GM12891 (cell line): ENCODE data around the gene GDAP1L1.

Experiments
- DNase-seq: peaks from one replicate; pipeline ENCODE4 v3.0.0; 2011; ENCODE audit warnings: low spot score; ENCODE audit not compliant: insufficient read length
- FAIRE-seq: peaks from 2 replicates; lab custom pipeline; 2011; peaks lifted over from hg19 to GRCh38; lab: Jason Lieb, UNC
- PAX5 ChIP-seq: IDR thresholded peaks from 2 replicates; pipeline ENCODE4 v1.6.1; 2011; ENCODE audit warnings: low read length, moderate library complexity, mild to moderate bottlenecking; ENCODE audit not compliant: insufficient read depth, severe bottlenecking
- POLR2A ChIP-seq: IDR thresholded peaks from 2 replicates; pipeline ENCODE4 v1.6.1; 2011; ENCODE audit warnings: low read depth, low read length, control low read depth
- POLR2AphosphoS5 ChIP-seq: IDR thresholded peaks from 2 replicates; pipeline ENCODE4 v1.6.1; 2011; ENCODE audit warnings: low read depth, low read length, control low read depth
- POU2F2 ChIP-seq: IDR thresholded peaks from 2 replicates; pipeline ENCODE4 v1.6.1; 2011; ENCODE audit warnings: low read depth, mild to moderate bottlenecking, control low read depth, low read length, moderate library complexity
- SPI1 ChIP-seq: IDR thresholded peaks from 2 replicates; pipeline ENCODE4 v1.6.1; 2011; ENCODE audit warnings: low read depth, low read length, control low read depth
- TAF1 ChIP-seq: IDR thresholded peaks from 2 replicates; pipeline ENCODE4 v1.6.1; 2011; ENCODE audit warnings: low read depth, low read length, control low read depth

GDAP1L1 gene

GRCh38 chr20:44208165-44208564, 38.9 kb upstream of the GDAP1L1 start:
- FAIRE-seq = no peak
- TF ChIP-seq TAF1 = no peak
- no peak for TF ChIP-seq POLR2A
- TF ChIP-seq POLR2AphosphoS5 = no peak
- TF ChIP-seq POU2F2 = no peak
- no peak for TF ChIP-seq SPI1
- TF ChIP-seq PAX5 = no peak
- DNase-seq = no peak

DNA sequence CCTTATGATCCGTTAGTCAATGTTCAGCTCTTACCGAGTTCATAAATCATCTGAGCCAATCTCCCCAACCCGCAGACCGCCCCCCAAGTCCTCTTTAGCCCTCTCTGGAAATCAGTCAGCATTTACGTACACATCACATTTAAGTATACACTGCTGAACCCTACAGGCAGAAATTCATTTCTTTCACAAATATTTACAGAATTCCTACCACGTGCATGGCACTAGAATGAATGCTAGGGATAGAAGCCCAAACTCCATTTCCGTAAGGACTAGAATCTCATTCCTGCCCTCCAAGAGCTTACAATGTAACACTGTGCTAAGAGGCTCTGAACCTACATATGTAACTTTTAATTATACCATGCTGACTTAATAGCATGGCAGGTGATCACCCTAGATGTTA, 38.3 kb upstream of the GDAP1L1 start:
- TF ChIP-seq PAX5 (no peak), POLR2AphosphoS5 (no peak), POU2F2 (no peak), POLR2A (no peak), SPI1 (no peak), TAF1 (no peak)
- DNase-seq (no peak), FAIRE-seq (peak; percentile 40)

- DNase-seq (no peak), FAIRE-seq (no peak)
- TF ChIP-seq SPI1 (no peak; the same call in 1 of the 2 replicates), POLR2A (no peak), TAF1 (no peak), POU2F2 (no peak), PAX5 (no peak), POLR2AphosphoS5 (no peak)
Observed at GRCh38 chr20:44209686-44210405, 37.3 kb upstream of the GDAP1L1 start.

- DNase-seq = peak; percentile 92
- TF ChIP-seq POLR2A (peak; percentile 76), POU2F2 (no peak; the same call in 1 of the 2 replicates), SPI1 (peak; percentile 47; the same call in 1 of the 2 replicates), PAX5 (no peak), POLR2AphosphoS5 (peak; percentile 76), TAF1 (peak; percentile 19)
- FAIRE-seq = peak; percentile 98
Observed at GRCh38 chr20:44210406-44211176, 36.5 kb upstream of the GDAP1L1 start, which contains the start of gene OSER1. Gene OSER1, minus strand, starts transcription at chr20:44210771. Its CDS starts 3,814 bp downstream, at chr20:44206957.

DNA sequence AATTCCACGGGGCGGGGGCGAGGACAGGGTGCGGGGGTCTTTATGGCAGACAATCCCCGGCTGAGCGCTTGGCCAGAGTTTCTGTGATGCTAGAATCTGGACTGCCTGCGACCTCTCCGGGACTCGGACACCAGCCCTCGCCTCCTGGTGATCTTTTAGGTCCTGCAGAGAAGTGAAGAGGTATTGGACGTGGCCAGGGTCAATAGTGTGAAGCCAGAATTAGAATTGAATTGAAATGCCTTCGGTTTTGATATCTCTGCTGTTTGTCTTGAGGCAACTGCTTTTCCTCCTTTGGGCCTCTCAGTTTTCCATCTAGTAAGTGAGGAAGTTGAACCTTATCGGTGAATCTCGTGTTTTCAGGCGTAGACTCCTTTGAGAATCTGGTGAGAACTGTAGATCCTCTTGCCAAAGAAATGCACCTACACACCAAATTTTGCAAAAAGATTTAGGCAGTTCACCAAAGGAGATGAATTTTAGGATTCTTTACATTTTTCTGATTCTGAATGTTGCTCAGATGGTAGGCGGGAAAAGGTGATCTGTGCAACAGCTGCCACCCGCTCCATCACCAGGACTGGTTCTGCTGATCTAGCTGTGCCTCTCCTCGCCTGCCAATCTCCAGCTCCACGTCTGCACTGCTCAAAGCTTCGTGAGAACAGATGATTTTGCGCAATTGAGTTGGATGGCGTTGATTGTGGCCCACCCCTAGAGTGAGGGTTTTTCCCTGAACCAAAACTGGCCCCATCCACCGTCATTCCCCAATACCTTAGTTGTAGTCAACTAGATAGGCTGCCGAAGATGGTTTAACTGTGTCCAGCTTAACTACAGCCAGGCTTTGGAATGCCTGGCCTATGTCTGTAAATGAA, 35.7 kb upstream of the GDAP1L1 start:
- DNase-seq = no peak
- no peak for FAIRE-seq

DNA sequence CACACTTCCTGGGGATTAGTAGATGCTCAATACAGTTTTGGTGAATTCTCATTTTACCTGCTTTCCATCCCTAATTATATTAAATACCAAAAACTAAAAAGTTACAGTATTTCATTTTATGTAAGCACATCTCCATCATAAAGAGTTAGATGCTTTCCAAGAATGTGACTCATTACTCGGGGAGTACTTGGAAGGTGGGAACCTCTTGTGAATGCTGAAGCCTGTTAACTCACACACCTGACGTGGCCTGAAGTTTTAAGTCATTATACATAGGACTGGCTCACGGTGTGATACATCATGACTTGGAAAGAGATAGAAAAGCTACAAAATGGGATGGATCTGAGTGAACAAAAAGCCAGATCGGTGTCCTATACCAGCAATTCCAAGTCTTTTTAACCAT, 34.3 kb upstream of the GDAP1L1 start:
- DNase-seq (no peak), FAIRE-seq (no peak)
- TF ChIP-seq SPI1 = no peak
- no peak for TF ChIP-seq POLR2AphosphoS5
- no peak for TF ChIP-seq TAF1

More for the DNA sequence above, 35.7 kb upstream of the GDAP1L1 start:
- TF ChIP-seq TAF1 = 0 out of 2 replicates have a peak, but pooled peaks have one; percentile 61
- TF ChIP-seq SPI1 = no peak

DNA sequence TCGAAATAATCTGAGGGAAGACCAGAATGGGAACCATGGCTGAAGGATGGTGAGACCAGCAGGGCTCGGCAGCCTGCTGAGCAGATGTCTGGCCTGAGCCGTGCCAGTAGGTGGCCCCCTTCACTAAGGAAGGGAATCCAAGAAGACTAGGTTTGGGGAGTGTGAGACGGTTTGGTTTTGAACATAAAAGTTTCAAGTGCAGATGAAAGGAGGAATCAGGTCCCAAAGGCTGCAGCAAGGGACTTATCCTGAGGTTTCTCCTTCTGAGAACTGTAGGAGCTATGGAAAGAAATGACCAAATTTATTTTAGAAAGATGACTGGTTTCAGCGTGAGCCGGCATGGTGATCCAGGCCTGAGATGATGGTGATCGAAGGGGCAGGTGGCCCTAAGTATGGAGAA, 32.0 kb upstream of the GDAP1L1 start:
- TF ChIP-seq SPI1 (no peak), POLR2AphosphoS5 (no peak), POU2F2 (no peak), PAX5 (no peak), POLR2A (no peak), TAF1 (no peak)
- peak; percentile 77 for FAIRE-seq
- DNase-seq = peak; percentile 20

DNA sequence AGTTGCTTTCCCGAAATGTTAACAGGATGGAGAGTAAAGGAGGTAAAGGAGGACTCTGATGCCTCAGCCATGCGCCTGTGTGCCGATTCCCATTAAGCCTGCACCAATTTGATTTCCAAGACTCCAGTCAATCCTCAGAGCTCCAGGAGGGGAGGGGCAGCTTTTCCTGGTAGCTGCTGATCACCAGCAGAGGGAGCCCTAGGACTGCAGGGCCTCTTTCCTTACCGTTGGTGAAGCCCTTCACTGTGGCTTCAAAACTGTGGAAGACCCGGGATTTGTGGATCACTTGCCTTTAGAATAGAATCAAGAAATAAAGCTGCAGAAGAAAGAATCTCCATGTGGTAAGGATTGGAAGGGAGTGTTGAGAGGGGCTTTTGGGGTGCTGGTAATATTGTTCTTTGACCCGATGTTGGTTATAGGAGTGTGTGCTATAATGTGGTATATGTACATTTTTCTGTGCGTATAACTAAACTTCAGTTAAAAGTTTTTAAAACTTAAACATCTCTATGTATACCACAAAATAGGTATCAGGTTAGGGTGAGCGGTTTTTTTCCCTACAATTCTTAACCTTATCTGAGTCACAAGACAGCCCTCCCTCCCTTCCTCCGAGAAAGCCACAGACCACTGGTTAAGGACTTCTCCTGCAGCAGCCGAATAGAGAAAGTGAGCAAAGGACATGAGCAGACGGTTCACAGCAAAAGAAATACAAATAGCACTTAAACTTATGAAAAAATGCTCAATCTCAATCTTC, 29.6 kb upstream of the GDAP1L1 start:
- FAIRE-seq (peak; percentile 85), DNase-seq (no peak)
- TF ChIP-seq POLR2AphosphoS5 = no peak
- no peak for TF ChIP-seq SPI1
- TF ChIP-seq POLR2A = no peak
- no peak for TF ChIP-seq POU2F2
- TF ChIP-seq TAF1 = no peak
- TF ChIP-seq PAX5 = no peak
